Neural cell (in vitro differentiated cells): ENCODE data around the gene GNAI2.

Source experiments
- CTCF ChIP-seq: fragments of 450-650 bp; IDR thresholded peaks from 2 replicates; pipeline ENCODE4 v1.5.1; 2014; ENCODE audit warnings: antibody characterized with exemption, mild to moderate bottlenecking, moderate library complexity; ENCODE audit not compliant: poor library complexity, severe bottlenecking
- MXI1 ChIP-seq: fragments of 450-650 bp; conservative IDR thresholded peaks from 2 replicates; pipeline ENCODE4 v1.6.1; 2014; ENCODE audit warnings: antibody characterized with exemption, mild to moderate bottlenecking; ENCODE audit not compliant: poor library complexity, severe bottlenecking
- POLR2AphosphoS5 ChIP-seq: IDR thresholded peaks from 2 replicates; pipeline ENCODE4 v1.6.1; 2012
- RAD21 ChIP-seq: fragments of 450-650 bp; conservative IDR thresholded peaks from 2 replicates; pipeline ENCODE4 v1.6.1; 2014; ENCODE audit warnings: antibody characterized with exemption, mild to moderate bottlenecking, moderate library complexity
- SMC3 ChIP-seq: fragments of 450-650 bp; conservative IDR thresholded peaks from 2 replicates; pipeline ENCODE4 v1.6.1; 2014; ENCODE audit warnings: antibody characterized with exemption, mild to moderate bottlenecking, moderate library complexity; ENCODE audit not compliant: poor library complexity

- TF ChIP-seq CTCF, result no peak
- TF ChIP-seq RAD21, result no peak
- TF ChIP-seq MXI1, result no peak
- TF ChIP-seq POLR2AphosphoS5, result no peak
- no peak for TF ChIP-seq SMC3
Measured at GRCh38 chr3:50242381-50242770, 6.4 kb downstream of the GNAI2 start.
